IMR-90 (cell line): ENCODE data around the gene CIT.

ENCODE experiments used
- CEBPB ChIP-seq: IDR thresholded peaks from 2 replicates; pipeline ENCODE4 v1.6.1; 2012; ENCODE audit warnings: low read depth, low read length, improper control_type of control experiment
- CHD1 ChIP-seq: IDR thresholded peaks from 2 replicates; pipeline ENCODE4 v1.6.1; 2012; ENCODE audit warnings: low read depth, low read length, improper control_type of control experiment
- CTCF ChIP-seq: conservative IDR thresholded peaks from 2 replicates; pipeline ENCODE4 v1.5.1; 2012; ENCODE audit warnings: mild to moderate bottlenecking, low read depth, low read length, improper control_type of control experiment
- FOS ChIP-seq: fragments of 150-350 bp; IDR thresholded peaks from 2 replicates; pipeline ENCODE4 v1.6.1; 2016; ENCODE audit warnings: low read depth, low read length
- MAZ ChIP-seq: IDR thresholded peaks from 2 replicates; pipeline ENCODE4 v1.6.1; 2012; ENCODE audit warnings: low read depth, mild to moderate bottlenecking, low read length, improper control_type of control experiment, moderate library complexity, borderline replicate concordance
- MXI1 ChIP-seq: IDR thresholded peaks from 2 replicates; pipeline ENCODE4 v1.6.1; 2012; ENCODE audit warnings: low read depth, mild to moderate bottlenecking, low read length, moderate library complexity, borderline replicate concordance
- NFE2L2 ChIP-seq: fragments of 150-350 bp; IDR thresholded peaks from 2 replicates; pipeline ENCODE4 v1.6.1; 2016; ENCODE audit warnings: low read depth, mild to moderate bottlenecking, low read length
- POLR2A ChIP-seq: IDR thresholded peaks from 2 replicates; pipeline ENCODE4 v1.6.1; 2012; ENCODE audit warnings: mild to moderate bottlenecking, low read depth, low read length
- RFX5 ChIP-seq: IDR thresholded peaks from 2 replicates; pipeline ENCODE4 v1.8.0; 2012; ENCODE audit warnings: low read depth, mild to moderate bottlenecking, low read length, moderate library complexity
- USF2 ChIP-seq: fragments of 150-350 bp; IDR thresholded peaks from 2 replicates; pipeline ENCODE4 v1.6.1; 2017; ENCODE audit warnings: mild to moderate bottlenecking, antibody characterized with exemption, low read length, low read depth
- TF ChIP-seq, protein P1 (sequence below): fragments of 150-350 bp; IDR thresholded peaks from 2 replicates; pipeline ENCODE4 v1.6.1; 2016; ENCODE audit warnings: low read depth, mild to moderate bottlenecking, low read length, moderate library complexity, borderline replicate concordance

DNA sequence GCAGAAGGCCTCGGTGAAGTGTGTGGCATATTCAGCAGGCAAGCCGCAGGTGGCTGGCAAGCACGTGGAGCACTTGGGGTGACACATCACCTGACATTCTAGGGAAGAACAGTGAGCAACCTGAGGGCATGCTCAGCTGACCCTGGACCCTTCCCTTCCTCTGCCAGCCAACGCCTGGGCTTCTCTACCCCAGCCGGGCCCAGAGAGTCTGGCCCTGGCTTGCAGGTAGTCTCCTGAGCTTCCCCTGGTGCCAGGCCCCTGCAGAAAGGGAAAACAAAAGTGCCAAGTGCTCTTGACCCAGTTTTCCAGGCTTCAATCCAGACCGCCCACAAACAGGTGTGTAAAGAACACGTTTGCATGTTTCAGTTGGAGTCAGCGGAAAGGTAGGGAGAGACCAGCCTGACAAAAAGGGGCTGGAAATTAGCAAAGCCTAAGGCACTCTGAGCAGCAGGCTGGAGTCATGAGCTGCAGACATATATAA lies 163.5 kb downstream of the CIT start:
- TF ChIP-seq CTCF (no peak), MAZ (no peak), MXI1 (no peak), POLR2A (no peak), CEBPB (no peak), USF2 (no peak), CHD1 (no peak), FOS (no peak), RFX5 (no peak), NFE2L2 (no peak)
- TF ChIP-seq, protein P1, sequence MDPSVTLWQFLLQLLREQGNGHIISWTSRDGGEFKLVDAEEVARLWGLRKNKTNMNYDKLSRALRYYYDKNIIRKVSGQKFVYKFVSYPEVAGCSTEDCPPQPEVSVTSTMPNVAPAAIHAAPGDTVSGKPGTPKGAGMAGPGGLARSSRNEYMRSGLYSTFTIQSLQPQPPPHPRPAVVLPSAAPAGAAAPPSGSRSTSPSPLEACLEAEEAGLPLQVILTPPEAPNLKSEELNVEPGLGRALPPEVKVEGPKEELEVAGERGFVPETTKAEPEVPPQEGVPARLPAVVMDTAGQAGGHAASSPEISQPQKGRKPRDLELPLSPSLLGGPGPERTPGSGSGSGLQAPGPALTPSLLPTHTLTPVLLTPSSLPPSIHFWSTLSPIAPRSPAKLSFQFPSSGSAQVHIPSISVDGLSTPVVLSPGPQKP = no peak
